NCI-H1048 (cell line): ENCODE results near the gene P2RY1.

Experiments used
- DNase-seq: peaks from one replicate; lab custom pipeline; 2025; lab: John Stamatoyannopoulos, UW

Gene P2RY1

GRCh38 chr3:152834776-152835600 lies at the start of gene P2RY1:
TSS of gene P2RY1 (plus strand) at chr3:152835131. CDS start at chr3:152835783, 652 bp downstream.
- DNase-seq, result peak; percentile 24

- DNase-seq, result no peak
Measured at GRCh38 chr3:152786977-152787681, 47.8 kb upstream of the P2RY1 start.

- no peak for DNase-seq
Measured at GRCh38 chr3:152790651-152791387, 44.1 kb upstream of the P2RY1 start.

- DNase-seq, result no peak
Measured at GRCh38 chr3:152793969-152794368, 41.0 kb upstream of the P2RY1 start.

GRCh38 chr3:152797751-152798432 lies 37.0 kb upstream of the P2RY1 start:
- no peak for DNase-seq

- DNase-seq, result no peak
Measured at GRCh38 chr3:152811974-152812760, 22.8 kb upstream of the P2RY1 start.

- DNase-seq, result no peak
Measured at GRCh38 chr3:152817400-152817799, 17.5 kb upstream of the P2RY1 start.

GRCh38 chr3:152818027-152818426 lies 16.9 kb upstream of the P2RY1 start:
- no peak for DNase-seq

- DNase-seq, result no peak
Measured at GRCh38 chr3:152823173-152823572, 11.8 kb upstream of the P2RY1 start.

GRCh38 chr3:152823781-152824180 lies 11.2 kb upstream of the P2RY1 start:
- no peak for DNase-seq

GRCh38 chr3:152825566-152825965 lies 9.4 kb upstream of the P2RY1 start:
- DNase-seq, result no peak

GRCh38 chr3:152826476-152826875 lies 8.5 kb upstream of the P2RY1 start:
- no peak for DNase-seq

GRCh38 chr3:152827313-152827712 lies 7.6 kb upstream of the P2RY1 start:
- no peak for DNase-seq

GRCh38 chr3:152828075-152828840 lies 6.7 kb upstream of the P2RY1 start:
- no peak for DNase-seq

- DNase-seq, result no peak
Measured at GRCh38 chr3:152830245-152830644, 4.7 kb upstream of the P2RY1 start.

- no peak for DNase-seq
Measured at GRCh38 chr3:152832046-152832445, 2.9 kb upstream of the P2RY1 start.

GRCh38 chr3:152833089-152833488 lies 1.8 kb upstream of the P2RY1 start:
- no peak for DNase-seq

GRCh38 chr3:152834191-152834775 lies 648 bp upstream of the P2RY1 start:
- DNase-seq, result no peak

- DNase-seq, result no peak
Measured at GRCh38 chr3:152835601-152836102, 721 bp downstream of the P2RY1 start.

GRCh38 chr3:152836269-152836668 lies 1.3 kb downstream of the P2RY1 start:
- no peak for DNase-seq
